ENCODE data around the gene COA6. TPM values are rescaled to one million over a fixed set of nuclear protein-coding genes. Genes with fewer than 3 reads are reported as not detected.

COA6 gene
- total and polyA plus RNA-seq, 2 donors (not counting 3 experiments of a cell fraction or from before 2014, with no cell fraction given): 22.2 to 42.7 TPM

DNA sequence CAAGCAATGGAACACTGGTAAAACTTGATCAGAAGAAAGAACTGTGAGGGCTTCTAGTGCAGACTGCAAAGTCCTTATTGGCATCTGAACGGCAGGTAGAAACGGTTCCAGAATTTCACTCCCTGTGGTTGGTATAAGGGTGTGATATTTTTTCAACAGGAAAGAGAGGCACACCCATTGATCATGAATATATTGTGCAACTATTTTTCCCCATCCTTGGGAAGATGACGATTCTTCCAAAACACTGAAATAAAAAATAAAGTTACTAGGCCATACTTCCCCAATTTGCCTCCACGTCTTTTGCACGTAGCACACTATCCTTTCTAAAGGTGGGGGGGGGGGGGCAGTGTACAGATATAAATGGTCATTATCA, 56.2 kb downstream of the COA6 start:
- BruUV-seq (replicated peaks): no TSS peak
- POLR2A ChIA-PET: no interaction called here

More for the DNA sequence above, 56.2 kb downstream of the COA6 start:
- Histone ChIP-seq H3K27me3 (ENCODE audit: control insufficient read depth in 2 of 2, insufficient read depth in 2 of 2, low read length in 2 of 2) (no peaks in the 10 kb centered on the region), H2AFZ (ENCODE audit: low read depth, low read length) (no peak overlapping the region), H3K9me1 (replicated peaks; ENCODE audit: control insufficient read depth, extremely low read depth, insufficient read depth, low read length) (no peaks in the 10 kb centered on the region), H3K79me2 (ENCODE audit: control insufficient read depth, insufficient read depth, low read length) (no peaks in the 10 kb centered on the region), H3K4me1 (ENCODE audit: control insufficient read depth, extremely low read depth, insufficient read depth, low read length) (peaks cover 19% of the 10 kb centered on the region), H3K4me2 (ENCODE audit: insufficient read depth, low read length) (no peak overlapping the region), H3K36me3 (ENCODE audit: control insufficient read depth in 2 of 2, extremely low read depth in 1 of 2, insufficient read depth in 2 of 2, low read length in 2 of 2) (no peaks in the 10 kb centered on the region), H3K4me3 (replicated peaks in 1 of 3; ENCODE audit: insufficient read depth in 1 of 3, low read depth in 1 of 3, low read length in 3 of 3) (no peak overlapping the region), H4K20me1 (replicated peaks; ENCODE audit: control insufficient read depth, extremely low read depth, insufficient read depth, low read length) (no peaks in the 10 kb centered on the region), H3K27ac (ENCODE audit: insufficient read depth, low read depth, low read length) (no peak overlapping the region), H3K9me3 (replicated peaks; ENCODE audit: control insufficient read depth, insufficient read depth, low read length) (no peaks in the 10 kb centered on the region), H3K9ac (replicated peaks; ENCODE audit: extremely low read depth, insufficient read depth, low read length) (no peak overlapping the region)
- TF ChIP-seq POLR2A (IDR thresholded peaks at IDR 0.05; ENCODE audit: low read depth, low read length): no peak
- TF ChIP-seq, protein P1, sequence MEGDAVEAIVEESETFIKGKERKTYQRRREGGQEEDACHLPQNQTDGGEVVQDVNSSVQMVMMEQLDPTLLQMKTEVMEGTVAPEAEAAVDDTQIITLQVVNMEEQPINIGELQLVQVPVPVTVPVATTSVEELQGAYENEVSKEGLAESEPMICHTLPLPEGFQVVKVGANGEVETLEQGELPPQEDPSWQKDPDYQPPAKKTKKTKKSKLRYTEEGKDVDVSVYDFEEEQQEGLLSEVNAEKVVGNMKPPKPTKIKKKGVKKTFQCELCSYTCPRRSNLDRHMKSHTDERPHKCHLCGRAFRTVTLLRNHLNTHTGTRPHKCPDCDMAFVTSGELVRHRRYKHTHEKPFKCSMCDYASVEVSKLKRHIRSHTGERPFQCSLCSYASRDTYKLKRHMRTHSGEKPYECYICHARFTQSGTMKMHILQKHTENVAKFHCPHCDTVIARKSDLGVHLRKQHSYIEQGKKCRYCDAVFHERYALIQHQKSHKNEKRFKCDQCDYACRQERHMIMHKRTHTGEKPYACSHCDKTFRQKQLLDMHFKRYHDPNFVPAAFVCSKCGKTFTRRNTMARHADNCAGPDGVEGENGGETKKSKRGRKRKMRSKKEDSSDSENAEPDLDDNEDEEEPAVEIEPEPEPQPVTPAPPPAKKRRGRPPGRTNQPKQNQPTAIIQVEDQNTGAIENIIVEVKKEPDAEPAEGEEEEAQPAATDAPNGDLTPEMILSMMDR (IDR thresholded peaks at IDR 0.05; ENCODE audit: extremely low read depth in 1 of 2, insufficient read depth in 1 of 2, low read depth in 1 of 2, low read length in 2 of 2): no peak
- no peak for TF ChIP-seq JUN (IDR thresholded peaks at IDR 0.05; ENCODE audit: borderline replicate concordance, insufficient read depth, insufficient read length, low read depth)
- no peak for TF ChIP-seq POLR2AphosphoS5 (IDR thresholded peaks at IDR 0.05; ENCODE audit: insufficient read depth, low read depth, low read length)
- no peak for TF ChIP-seq MYC (IDR thresholded peaks at IDR 0.05; ENCODE audit: low read depth, low read length)
- no peak for TF ChIP-seq EZH2 (IDR thresholded peaks at IDR 0.05; ENCODE audit: borderline replicate concordance, low read depth, low read length, severe bottlenecking)
- TF ChIP-seq FOS (IDR thresholded peaks at IDR 0.05; ENCODE audit: borderline replicate concordance, insufficient read depth, low read length): no peak
- no peak for TF ChIP-seq GATA2 (IDR thresholded peaks at IDR 0.05; ENCODE audit: insufficient read depth, insufficient read length, low read depth, low read length)
- TF ChIP-seq, protein P2, sequence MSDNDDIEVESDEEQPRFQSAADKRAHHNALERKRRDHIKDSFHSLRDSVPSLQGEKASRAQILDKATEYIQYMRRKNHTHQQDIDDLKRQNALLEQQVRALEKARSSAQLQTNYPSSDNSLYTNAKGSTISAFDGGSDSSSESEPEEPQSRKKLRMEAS (IDR thresholded peaks at IDR 0.05; ENCODE audit: insufficient read depth, insufficient read length): no peak
- CTCF ChIA-PET: interaction anchor here (1.7 kb wide), 1 partner anchor 10 kb away, joined by 7 read pairs; no protein-coding TSS in a partner anchor
- dilution Hi-C loops (cut with MboI; ENCODE audit: extremely low pct_ligation_motif_present, low sequenced_read_pairs) (no loop called here), intact Hi-C loops (cut with micrococcal nuclease) (no loop called here)
- FAIRE-seq (no peak), DNase-seq (ENCODE audit: low read depth, low spot score) (no peak)
